Peyer's patch (tissue), 4 donors: ENCODE data around the gene NFU1. TPM values are rescaled to one million over a fixed set of nuclear protein-coding genes. Genes with fewer than 3 reads are reported as not detected.

Experiments used
- DNase-seq, 3 donors: peaks; one replicate each; pipeline ENCODE4 v3.0.0-alpha.2; 2017 to 2019
- H3K27ac ChIP-seq, 4 donors: fragments of 200-600 bp; sonication (generic); one replicate each; pipeline ENCODE4 v1.5.1; 2016 to 2019
- H3K27me3 ChIP-seq, 2 donors: fragments of 200-600 bp; sonication (generic); one replicate each; pipeline ENCODE4 v1.5.1; 2019
- H3K36me3 ChIP-seq, 3 donors: fragments of 200-600 bp; sonication (generic); one replicate each; pipeline ENCODE4 v1.5.1; 2016 to 2019
- H3K4me1 ChIP-seq, 4 donors: fragments of 200-600 bp; sonication (generic); one replicate each; pipeline ENCODE4 v1.5.1; 2016 to 2019
- H3K4me3 ChIP-seq, 4 donors: fragments of 200-600 bp; sonication (generic); 1 replicate in 3 of 4; 2 replicates in 1 of 4; pipeline ENCODE4 v1.5.1; 2016 to 2019; ENCODE audit warnings: mild to moderate bottlenecking in 1 of 4
- H3K9me3 ChIP-seq, 4 donors: fragments of 200-600 bp; sonication (generic); one replicate each; pipeline ENCODE4 v1.5.1; 2016 to 2019; ENCODE audit warnings: mild to moderate bottlenecking in 1 of 4
- POLR2A ChIP-seq, 2 donors: fragments of 450-650 bp; IDR thresholded peaks; one replicate each; pipeline ENCODE4 v1.5.1; 2017; ENCODE audit warnings: antibody characterized with exemption in 2 of 2, mild to moderate bottlenecking in 2 of 2, moderate library complexity in 2 of 2
- total RNA-seq, 4 donors: library from RNA; depleted of rRNA; stranded (reverse); fragments of >200 nt; gene quantifications; one replicate each; pipeline ENCODE4 v1.1.0, GENCODE V29; 2016
- TF ChIP-seq, protein P1 (sequence below), 6 experiments: fragments of 450-650 bp in 4 of 6; fragments of 200-600 bp in 2 of 6; sonication (generic) in 1 of 6; IDR thresholded peaks; one replicate each; pipeline ENCODE4 v1.5.1; 2017 to 2019; ENCODE audit warnings: antibody characterized with exemption in 6 of 6, mild to moderate bottlenecking in 3 of 6, moderate library complexity in 1 of 6

The NFU1 gene
- total RNA-seq, 4 donors from 2014 or later = 16.9 to 47.0 (median 40.4) TPM

DNA sequence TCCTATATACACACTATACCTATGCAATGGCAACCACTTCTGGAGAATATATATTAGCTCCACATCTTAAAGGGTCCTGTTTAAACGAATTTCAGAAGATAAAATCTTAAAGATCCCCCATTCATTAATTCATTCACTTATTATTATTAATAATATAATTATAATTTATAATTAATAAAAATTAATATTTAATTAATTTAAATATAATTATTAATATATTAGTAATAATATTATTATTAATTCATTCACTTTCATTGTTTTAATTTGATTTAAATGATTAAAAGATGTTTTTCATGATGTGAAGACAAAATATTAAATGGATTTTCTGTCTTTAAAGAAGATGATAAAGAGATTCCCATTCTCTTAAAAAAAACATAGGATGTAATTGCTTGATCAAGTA, 21.1 kb downstream of the NFU1 start:
- DNase-seq = no peak
- H3K9me3 ChIP-seq = no peaks in the 10 kb centered on the region
- H3K4me3 ChIP-seq = no peak overlapping the region
- H3K27me3 ChIP-seq = no peaks in the 10 kb centered on the region
- TF ChIP-seq, protein P1, sequence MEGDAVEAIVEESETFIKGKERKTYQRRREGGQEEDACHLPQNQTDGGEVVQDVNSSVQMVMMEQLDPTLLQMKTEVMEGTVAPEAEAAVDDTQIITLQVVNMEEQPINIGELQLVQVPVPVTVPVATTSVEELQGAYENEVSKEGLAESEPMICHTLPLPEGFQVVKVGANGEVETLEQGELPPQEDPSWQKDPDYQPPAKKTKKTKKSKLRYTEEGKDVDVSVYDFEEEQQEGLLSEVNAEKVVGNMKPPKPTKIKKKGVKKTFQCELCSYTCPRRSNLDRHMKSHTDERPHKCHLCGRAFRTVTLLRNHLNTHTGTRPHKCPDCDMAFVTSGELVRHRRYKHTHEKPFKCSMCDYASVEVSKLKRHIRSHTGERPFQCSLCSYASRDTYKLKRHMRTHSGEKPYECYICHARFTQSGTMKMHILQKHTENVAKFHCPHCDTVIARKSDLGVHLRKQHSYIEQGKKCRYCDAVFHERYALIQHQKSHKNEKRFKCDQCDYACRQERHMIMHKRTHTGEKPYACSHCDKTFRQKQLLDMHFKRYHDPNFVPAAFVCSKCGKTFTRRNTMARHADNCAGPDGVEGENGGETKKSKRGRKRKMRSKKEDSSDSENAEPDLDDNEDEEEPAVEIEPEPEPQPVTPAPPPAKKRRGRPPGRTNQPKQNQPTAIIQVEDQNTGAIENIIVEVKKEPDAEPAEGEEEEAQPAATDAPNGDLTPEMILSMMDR (IDR thresholded peaks at IDR 0.05) = no peak
- no peak for TF ChIP-seq POLR2A (IDR thresholded peaks at IDR 0.05)
- H3K4me1 ChIP-seq = no peaks in the 10 kb centered on the region
- peaks cover 0 to 76% (median 0%) of the 10 kb centered on the region in 3 donors for H3K36me3 ChIP-seq
- no peak overlapping the region for H3K27ac ChIP-seq

DNA sequence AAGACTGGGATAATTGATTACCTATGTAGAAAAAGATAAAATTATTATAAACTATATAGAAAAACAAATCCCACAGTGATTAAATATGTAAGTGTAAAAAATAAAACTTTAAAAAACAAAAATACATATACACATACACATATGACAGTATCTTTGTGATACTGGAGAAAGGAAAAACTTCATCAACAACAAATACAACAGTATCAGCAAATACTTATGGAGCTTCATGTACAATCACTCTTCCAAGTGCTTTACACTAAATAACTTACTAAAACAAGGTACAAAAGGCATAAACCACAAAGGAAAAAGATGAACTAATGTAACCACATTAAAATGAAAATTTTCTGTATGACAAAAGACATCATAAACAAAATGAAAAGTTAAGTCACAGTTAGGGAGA, 26.1 kb downstream of the NFU1 start:
- Histone ChIP-seq H3K27ac (no peak overlapping the region), H3K36me3 (peaks cover 0 to 66% (median 0%) of the 10 kb centered on the region in 3 donors), H3K27me3 (no peaks in the 10 kb centered on the region), H3K4me3 (no peak overlapping the region), H3K4me1 (no peaks in the 10 kb centered on the region), H3K9me3 (no peaks in the 10 kb centered on the region)
- TF ChIP-seq, protein P1 (IDR thresholded peaks at IDR 0.05) = no peak
- DNase-seq = no peak

DNA sequence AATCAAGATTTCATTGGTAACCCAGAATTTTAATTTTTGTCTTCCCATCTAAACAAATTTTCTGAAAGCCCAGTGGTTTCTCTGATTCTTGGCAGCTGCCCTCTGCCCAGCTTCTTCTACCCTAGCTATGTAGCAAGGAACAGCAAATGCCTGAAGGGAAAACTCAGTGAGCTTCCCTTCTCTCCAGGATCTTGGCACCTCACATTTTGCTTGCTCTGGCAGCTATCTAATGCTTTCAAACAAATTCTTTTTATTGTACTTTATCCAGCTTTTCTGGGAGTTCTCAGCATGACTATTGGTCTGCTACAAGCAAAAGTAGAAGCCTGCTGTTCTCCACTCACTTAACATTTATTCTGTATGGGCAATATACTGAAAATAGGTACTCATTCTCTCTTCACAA, 31.9 kb downstream of the NFU1 start:
- TF ChIP-seq POLR2A (IDR thresholded peaks at IDR 0.05) = no peak
- TF ChIP-seq, protein P1 (IDR thresholded peaks at IDR 0.05) = no peak
- Histone ChIP-seq H3K27ac (no peak overlapping the region), H3K36me3 (peaks cover 0 to 65% (median 3%) of the 10 kb centered on the region in 3 donors), H3K4me1 (no peaks in the 10 kb centered on the region), H3K27me3 (no peaks in the 10 kb centered on the region), H3K9me3 (no peaks in the 10 kb centered on the region), H3K4me3 (no peak overlapping the region)
- no peak for DNase-seq

DNA sequence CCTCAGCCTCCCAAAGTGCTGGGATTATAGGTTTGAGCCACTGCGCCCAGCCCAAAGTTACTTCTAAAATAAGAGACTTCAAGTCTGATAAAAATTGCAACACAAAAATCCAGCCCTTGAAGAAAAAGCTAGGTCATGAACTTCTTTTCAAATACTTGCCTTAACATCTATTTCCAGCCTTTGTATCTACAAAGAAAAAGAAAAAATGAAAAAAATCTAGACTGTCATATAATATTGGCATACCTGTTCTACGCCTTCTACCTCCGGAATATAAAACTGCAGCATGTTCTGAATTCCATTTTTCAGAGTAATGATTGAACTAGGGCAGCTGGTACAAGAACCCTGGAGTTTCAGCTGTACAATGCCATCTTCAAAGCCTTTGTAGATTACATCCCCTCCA, 37.1 kb downstream of the NFU1 start:
- TF ChIP-seq, protein P1 (IDR thresholded peaks at IDR 0.05) = no peak
- no peak for TF ChIP-seq POLR2A (IDR thresholded peaks at IDR 0.05)
- no peaks in the 10 kb centered on the region for H3K27me3 ChIP-seq
- H3K9me3 ChIP-seq = no peaks in the 10 kb centered on the region
- peaks cover 0 to 55% (median 3%) of the 10 kb centered on the region in 3 donors for H3K36me3 ChIP-seq
- DNase-seq = no peak
- peaks cover 0 to 5% (median 0%) of the 10 kb centered on the region in 4 donors for H3K4me1 ChIP-seq
- no peak overlapping the region for H3K27ac ChIP-seq
- H3K4me3 ChIP-seq = no peak overlapping the region

DNA sequence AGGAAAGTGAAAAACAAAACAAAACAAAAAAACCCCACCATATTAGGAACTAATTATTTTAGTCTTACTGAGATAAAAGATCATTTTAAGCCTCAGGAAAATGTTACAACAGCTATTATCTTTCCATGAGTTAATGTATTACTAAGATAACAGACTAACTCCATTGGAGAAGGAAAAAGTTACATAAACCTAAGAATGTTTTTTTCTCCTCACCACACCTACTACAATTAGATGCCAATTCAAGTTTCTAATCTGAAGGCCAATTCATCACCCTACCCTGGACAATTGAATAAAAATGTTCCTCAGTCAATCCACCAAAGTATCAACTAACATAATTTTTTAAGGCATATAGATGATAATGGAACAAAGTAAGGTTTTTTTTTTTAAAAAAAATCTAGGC, 40.0 kb downstream of the NFU1 start:
- DNase-seq = no peak
- no peak overlapping the region for H3K27ac ChIP-seq
- H3K27me3 ChIP-seq = no peaks in the 10 kb centered on the region
- H3K4me1 ChIP-seq = peaks cover 0 to 5% (median 0%) of the 10 kb centered on the region in 4 donors
- H3K36me3 ChIP-seq = peaks cover 0 to 27% (median 0%) of the 10 kb centered on the region in 3 donors
- no peaks in the 10 kb centered on the region for H3K9me3 ChIP-seq
- no peak overlapping the region for H3K4me3 ChIP-seq
- TF ChIP-seq, protein P1 (IDR thresholded peaks at IDR 0.05) = no peak
- TF ChIP-seq POLR2A (IDR thresholded peaks at IDR 0.05) = no peak

DNA sequence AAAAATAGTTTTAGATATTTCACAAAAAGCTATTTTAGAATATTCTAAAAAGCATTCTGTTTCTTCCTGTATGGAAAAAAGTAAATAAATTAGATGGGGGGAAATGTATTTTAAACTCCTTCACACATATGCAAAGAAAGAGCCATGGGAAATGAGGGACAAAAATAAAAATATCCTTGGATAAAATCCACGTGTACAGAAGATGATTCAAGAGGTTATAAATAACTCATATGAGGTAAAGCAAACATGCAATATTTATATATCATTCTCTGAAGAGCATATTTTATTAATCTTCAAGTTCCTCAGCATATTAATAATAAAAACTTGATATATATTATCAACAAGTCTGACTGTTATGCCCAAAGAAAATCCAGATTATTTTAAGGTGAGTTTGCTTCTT, 41.4 kb downstream of the NFU1 start:
- Histone ChIP-seq H3K9me3 (no peaks in the 10 kb centered on the region), H3K4me3 (no peak overlapping the region), H3K4me1 (peaks cover 0 to 5% (median 0%) of the 10 kb centered on the region in 4 donors), H3K36me3 (peaks cover 0 to 23% (median 0%) of the 10 kb centered on the region in 3 donors), H3K27me3 (no peaks in the 10 kb centered on the region), H3K27ac (no peak overlapping the region)
- no peak for DNase-seq
- no peak for TF ChIP-seq POLR2A (IDR thresholded peaks at IDR 0.05)
- TF ChIP-seq, protein P1 (IDR thresholded peaks at IDR 0.05) = no peak
